ENCODE data around the gene PANX1. TPM values are rescaled to one million over a fixed set of nuclear protein-coding genes. Genes with fewer than 3 reads are reported as not detected.
A peak's percentile ranks its signal among the peaks of the same experiment; 100 is the strongest.

Gene PANX1
- total RNA-seq, 1 experiment from 2014 or later = 62.9 TPM

- peaks cover 76% of the 10 kb centered on the region for H3K4me1 ChIP-seq (ENCODE audit: insufficient read depth, low read length)
- H3K27ac ChIP-seq (ENCODE audit: low read length) = no peak overlapping the region
- peaks cover 58% of the 10 kb centered on the region for H4K20me1 ChIP-seq (ENCODE audit: low read length)
- H3K27me3 ChIP-seq (ENCODE audit: low read length) = no peaks in the 10 kb centered on the region
- no peaks in the 10 kb centered on the region for H3K9me3 ChIP-seq (ENCODE audit: low read length)
- H2AFZ ChIP-seq (ENCODE audit: low read length) = no peak overlapping the region
- intact Hi-C loops (cut with micrococcal nuclease) = loop anchor here (5.0 kb wide), 1 partner anchor 196 kb away; no protein-coding TSS in a partner anchor
- H3K36me3 ChIP-seq (ENCODE audit: low read depth, low read length) = no peaks in the 10 kb centered on the region
- H3K79me2 ChIP-seq (ENCODE audit: low read length) = peaks cover 93% of the 10 kb centered on the region
- ATAC-seq (no peak), DNase-seq (no peak)
- ChIA-PET CTCF (no interaction called here), POLR2A (ENCODE audit: unreplicated experiment) (no interaction called here)
- H3K4me3 ChIP-seq (ENCODE audit: low read length) = no peak overlapping the region
- H3K9me2 ChIP-seq (replicated peaks; ENCODE audit: low read length) = no peaks in the 10 kb centered on the region
- TF ChIP-seq EZH2phosphoT487 (IDR thresholded peaks at IDR 0.05; ENCODE audit: borderline replicate concordance, low read length) = no peak
- TF ChIP-seq CTCF (conservative IDR thresholded peaks at IDR 0.05; ENCODE audit: low read depth, low read length) = no peak
- TF ChIP-seq EZH2 (IDR thresholded peaks at IDR 0.05; ENCODE audit: low read length, unreplicated experiment) = no peak
- H3F3A ChIP-seq (ENCODE audit: low read length, unreplicated experiment) = peaks cover 8% of the 10 kb centered on the region
- no peak overlapping the region for H3K9ac ChIP-seq (ENCODE audit: low read length)
- no TSS peak for BruUV-seq (replicated peaks)
- 0 out of 2 replicates have a peak overlapping the region, but pooled peaks have one; percentile 72 for H3K4me2 ChIP-seq (ENCODE audit: low read length)
These were observed 5.1 kb downstream of the PANX1 start for GRCh38 chr11:94133752-94134151.

GRCh38 chr11:94134651-94135512 lies 6.2 kb downstream of the PANX1 start:
- DNase-seq (peak; percentile 90), ATAC-seq (peak; percentile 71)
- H3K4me1 ChIP-seq (ENCODE audit: insufficient read depth, low read length) = peaks cover 77% of the 10 kb centered on the region
- peak overlapping the region; percentile 69 for H3K27ac ChIP-seq (ENCODE audit: low read length)
- peaks cover 8% of the 10 kb centered on the region for H3F3A ChIP-seq (ENCODE audit: low read length, unreplicated experiment)
- intact Hi-C loops (cut with micrococcal nuclease) = loop anchor here (1.0 to 5.0 kb wide), 2 partner anchors 35 to 198 kb away; no protein-coding TSS in a partner anchor
- H3K79me2 ChIP-seq (ENCODE audit: low read length) = peaks cover 93% of the 10 kb centered on the region
- H3K9me3 ChIP-seq (ENCODE audit: low read length) = no peaks in the 10 kb centered on the region
- TF ChIP-seq EZH2 (IDR thresholded peaks at IDR 0.05; ENCODE audit: low read length, unreplicated experiment) (no peak), CTCF (conservative IDR thresholded peaks at IDR 0.05; ENCODE audit: low read depth, low read length) (no peak), EZH2phosphoT487 (IDR thresholded peaks at IDR 0.05; ENCODE audit: borderline replicate concordance, low read length) (no peak)
- H3K27me3 ChIP-seq (ENCODE audit: low read length) = no peaks in the 10 kb centered on the region
- H3K4me3 ChIP-seq (ENCODE audit: low read length) = peak overlapping the region; percentile 14
- H3K4me2 ChIP-seq (ENCODE audit: low read length) = peak overlapping the region; percentile 72
- POLR2A ChIA-PET (ENCODE audit: unreplicated experiment) = no interaction called here
- no peaks in the 10 kb centered on the region for H3K9me2 ChIP-seq (replicated peaks; ENCODE audit: low read length)
- H3K9ac ChIP-seq (ENCODE audit: low read length) = peak overlapping the region; percentile 24
- H2AFZ ChIP-seq (ENCODE audit: low read length) = no peak overlapping the region
- CTCF ChIA-PET = interaction anchor here (0.6 to 0.8 kb wide), 2 partner anchors 31 to 239 kb away, joined by 3 read pairs; no protein-coding TSS in a partner anchor
- H3K36me3 ChIP-seq (ENCODE audit: low read depth, low read length) = no peaks in the 10 kb centered on the region
- peaks cover 57% of the 10 kb centered on the region for H4K20me1 ChIP-seq (ENCODE audit: low read length)
- no TSS peak for BruUV-seq (replicated peaks)

- no peak overlapping the region for H3K4me3 ChIP-seq (ENCODE audit: low read length)
- H3K4me2 ChIP-seq (ENCODE audit: low read length) = no peak overlapping the region
- no peaks in the 10 kb centered on the region for H3K36me3 ChIP-seq (ENCODE audit: low read depth, low read length)
- BruUV-seq (replicated peaks) = no TSS peak
- H3K9me2 ChIP-seq (replicated peaks; ENCODE audit: low read length) = no peaks in the 10 kb centered on the region
- H3K4me1 ChIP-seq (ENCODE audit: insufficient read depth, low read length) = peaks cover 65% of the 10 kb centered on the region
- peaks cover 8% of the 10 kb centered on the region for H3F3A ChIP-seq (ENCODE audit: low read length, unreplicated experiment)
- CTCF ChIA-PET = no interaction called here
- H2AFZ ChIP-seq (ENCODE audit: low read length) = no peak overlapping the region
- peaks cover 91% of the 10 kb centered on the region for H3K79me2 ChIP-seq (ENCODE audit: low read length)
- intact Hi-C loops (cut with micrococcal nuclease) = no loop called here
- POLR2A ChIA-PET (ENCODE audit: unreplicated experiment) = interaction anchor here (0.6 kb wide), 1 partner anchor 10 kb away, joined by 3 read pairs; no protein-coding TSS in a partner anchor
- TF ChIP-seq EZH2phosphoT487 (IDR thresholded peaks at IDR 0.05; ENCODE audit: borderline replicate concordance, low read length) = no peak
- ATAC-seq (no peak), DNase-seq (no peak)
- H3K27me3 ChIP-seq (ENCODE audit: low read length) = no peaks in the 10 kb centered on the region
- H4K20me1 ChIP-seq (ENCODE audit: low read length) = peaks cover 32% of the 10 kb centered on the region
- no peak overlapping the region for H3K9ac ChIP-seq (ENCODE audit: low read length)
- no peak overlapping the region for H3K27ac ChIP-seq (ENCODE audit: low read length)
- no peaks in the 10 kb centered on the region for H3K9me3 ChIP-seq (ENCODE audit: low read length)
These were observed 10.8 kb downstream of the PANX1 start for GRCh38 chr11:94139416-94139815.
